Gastrocnemius medialis (tissue), 4 donors: ENCODE results near the gene KCNJ9. TPM values are rescaled to one million over a fixed set of nuclear protein-coding genes. Genes with fewer than 3 reads are reported as not detected.
"Not testable (repeated sequence)": the region's sequence is repeated elsewhere in the genome, so short reads cannot be mapped to it uniquely, and the experiment has no call there.

Source experiments
- ATAC-seq, 2 donors: fragments of 150-250 bp; one replicate each; pipeline ENCODE4 v1.9.1; 2016
- DNase-seq, 2 donors: peaks; one replicate each; pipeline ENCODE4 v3.0.0-alpha.2; 2019
- H3K27ac ChIP-seq, 4 donors: fragments of 200-600 bp; sonication (generic); 1 replicate in 1 of 4; 2 replicates in 3 of 4; pipeline ENCODE4 v1.5.1; 2016 to 2018; ENCODE audit warnings: mild to moderate bottlenecking in 2 of 4, moderate library complexity in 1 of 4
- H3K27me3 ChIP-seq, 3 donors: fragments of 200-600 bp; sonication (generic) in 2 of 3; 1 replicate in 1 of 3; 2 replicates in 2 of 3; pipeline versions ENCODE4 v1.5.1 to v1.6.0; 2016 to 2019; ENCODE audit warnings: mild to moderate bottlenecking in 1 of 3, moderate library complexity in 1 of 3
- H3K36me3 ChIP-seq, 2 donors: fragments of 200-600 bp; sonication (generic) in 1 of 2; one replicate each; pipeline ENCODE4 v1.5.1; 2017 to 2018
- H3K4me1 ChIP-seq, 2 donors: fragments of 200-600 bp; sonication (generic) in 1 of 2; one replicate each; pipeline ENCODE4 v1.5.1; 2016 to 2017; ENCODE audit warnings: mild to moderate bottlenecking in 2 of 2
- H3K4me3 ChIP-seq, 4 donors: fragments of 200-600 bp; sonication (generic) in 3 of 4; 1 replicate in 1 of 4; 2 replicates in 3 of 4; pipeline ENCODE4 v1.5.1; 2016 to 2019; ENCODE audit warnings: mild to moderate bottlenecking in 2 of 4
- H3K9me3 ChIP-seq, 3 donors: fragments of 200-600 bp; sonication (generic) in 2 of 3; 1 replicate in 1 of 3; 2 replicates in 2 of 3; pipeline ENCODE4 v1.5.1; 2016 to 2019
- CTCF ChIP-seq, 5 experiments: fragments of 450-650 bp in 3 of 5; fragments of 200-600 bp in 2 of 5; sonication (generic) in 2 of 5; IDR thresholded peaks in 4 of 5; conservative IDR thresholded peaks in 1 of 5; 1 replicate in 4 of 5; 2 replicates in 1 of 5; pipeline ENCODE4 v1.5.1; 2016 to 2019; ENCODE audit warnings: antibody characterized with exemption in 5 of 5, mild to moderate bottlenecking in 3 of 5, moderate library complexity in 3 of 5
- POLR2A ChIP-seq, 2 donors: fragments of 450-650 bp; IDR thresholded peaks; one replicate each; pipeline ENCODE4 v1.6.1; 2017; ENCODE audit warnings: antibody characterized with exemption in 2 of 2, mild to moderate bottlenecking in 2 of 2, moderate library complexity in 2 of 2
- in situ Hi-C, 4 donors: fragments of 200-750 bp; cut with MboI; loops; one replicate each; pipeline versions ENCODE4 v1.15.0 to v1.8.0; 2017; ENCODE audit warnings: low sequenced_read_pairs in 4 of 4
- intact Hi-C: fragments of 100-400 bp; cut with DNase I; formaldehyde crosslinking; loops from one replicate; pipeline ENCODE4 v1.15.1; 2023; ENCODE audit warnings: low total_unique reads
- total RNA-seq, 4 donors: library from RNA; depleted of rRNA; stranded (reverse); fragments of >200 nt; gene quantifications; one replicate each; pipeline versions ENCODE4 v1.1.0 to v1.2.3, GENCODE V29; 2016

KCNJ9 gene
- total RNA-seq, 4 donors from 2014 or later: not detected

DNA sequence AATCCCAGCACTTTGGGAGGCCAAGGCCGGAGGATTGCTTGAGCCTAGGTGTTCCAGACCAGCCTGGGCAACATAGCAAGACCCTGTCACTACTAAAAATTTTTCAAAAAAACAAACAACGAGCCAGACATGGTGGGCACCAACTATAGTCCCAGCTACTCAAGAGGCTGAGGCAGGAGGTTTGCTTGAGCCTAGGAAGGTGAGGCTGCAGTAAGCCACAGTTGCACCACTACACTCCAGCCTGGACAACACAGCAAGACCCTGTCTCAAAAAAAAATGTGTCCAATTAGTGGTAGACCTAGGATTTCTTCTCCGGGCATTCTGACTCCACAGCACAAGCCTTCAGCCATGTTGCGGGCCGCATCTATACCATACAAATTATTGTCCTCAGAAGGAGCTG lies 23.8 kb downstream of the KCNJ9 start:
- intact Hi-C loops (no loop called here), in situ Hi-C loops (loop anchor here in 2 of 4 donors (10.0 kb wide), 3 partner anchors 80 to 150 kb away; partner anchors contain the start of gene CASQ1 (in 1 of the 2))
- Histone ChIP-seq H3K9me3 (no peaks in the 10 kb centered on the region), H3K27ac (no peak overlapping the region), H3K27me3 (no peaks in the 10 kb centered on the region), H3K36me3 (no peaks in the 10 kb centered on the region), H3K4me1 (peaks cover 34 to 39% of the 10 kb centered on the region in 2 donors), H3K4me3 (no peak overlapping the region)
- TF ChIP-seq CTCF (IDR thresholded peaks at IDR 0.05 in 4 of 5, conservative IDR thresholded peaks at IDR 0.05 in 1 of 5): no peak
- no peak for TF ChIP-seq POLR2A (IDR thresholded peaks at IDR 0.05)
- DNase-seq (no peak), ATAC-seq (no peak)

GRCh38 chr1:160107512-160107911 lies 26.2 kb downstream of the KCNJ9 start:
- H3K27ac ChIP-seq: no peak overlapping the region
- no peaks in the 10 kb centered on the region for H3K27me3 ChIP-seq
- intact Hi-C loops: no loop called here
- TF ChIP-seq CTCF (IDR thresholded peaks at IDR 0.05 in 4 of 5, conservative IDR thresholded peaks at IDR 0.05 in 1 of 5) (no peak), POLR2A (IDR thresholded peaks at IDR 0.05) (no peak)
- in situ Hi-C loops: loop anchor here in 2 of 4 donors (10.0 kb wide), 3 partner anchors 77 to 147 kb away; partner anchors contain the start of gene CASQ1 (in 1 of the 2)
- no peak overlapping the region for H3K4me3 ChIP-seq
- no peaks in the 10 kb centered on the region for H3K36me3 ChIP-seq
- no peak for DNase-seq
- H3K9me3 ChIP-seq: no peaks in the 10 kb centered on the region
- no peak for ATAC-seq
- H3K4me1 ChIP-seq: peaks cover 21 to 24% of the 10 kb centered on the region in 2 donors

GRCh38 chr1:160108888-160109662 lies 27.7 kb downstream of the KCNJ9 start:
- Histone ChIP-seq H3K27me3 (no peaks in the 10 kb centered on the region), H3K4me3 (no peak overlapping the region), H3K4me1 (peaks cover 29 to 32% of the 10 kb centered on the region in 2 donors), H3K27ac (no peak overlapping the region), H3K9me3 (no peaks in the 10 kb centered on the region), H3K36me3 (no peaks in the 10 kb centered on the region)
- in situ Hi-C loops: loop anchor here in 2 of 4 donors (10.0 kb wide), 3 partner anchors 76 to 146 kb away; partner anchors contain the start of gene CASQ1 (in 1 of the 2)
- DNase-seq (no peak), ATAC-seq (peak in 1 of 2 donors; percentile 32)
- intact Hi-C loops: no loop called here
- TF ChIP-seq CTCF (IDR thresholded peaks at IDR 0.05 in 4 of 5, conservative IDR thresholded peaks at IDR 0.05 in 1 of 5) (peak in 4 of 5 experiments; percentile 28 to 61 (median 30)), POLR2A (IDR thresholded peaks at IDR 0.05) (no peak)

DNA sequence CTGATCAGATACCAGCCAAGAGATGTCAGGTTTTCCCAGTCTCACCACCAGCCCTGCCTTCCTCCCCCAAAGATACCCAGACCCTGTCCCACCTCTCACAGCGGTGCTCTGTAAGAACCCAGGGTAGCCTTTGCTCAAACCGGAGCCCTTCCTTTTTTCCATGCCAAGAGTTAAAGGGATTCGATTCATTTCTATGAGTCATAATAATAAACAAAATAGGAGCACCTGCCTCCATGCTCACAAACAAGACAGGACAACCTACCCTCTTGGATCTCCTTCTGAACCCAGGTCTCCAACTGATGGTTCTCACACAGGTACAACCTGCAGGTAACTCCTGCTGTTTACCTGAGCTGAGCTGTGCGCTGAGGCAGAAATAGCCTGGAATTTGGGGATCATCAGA lies 28.3 kb downstream of the KCNJ9 start:
- H3K27ac ChIP-seq: no peak overlapping the region
- no peak for ATAC-seq
- DNase-seq: no peak
- intact Hi-C loops (no loop called here), in situ Hi-C loops (loop anchor here in 2 of 4 donors (10.0 kb wide), 3 partner anchors 75 to 145 kb away; partner anchors contain the start of gene CASQ1 (in 1 of the 2))
- no peaks in the 10 kb centered on the region for H3K36me3 ChIP-seq
- TF ChIP-seq CTCF (IDR thresholded peaks at IDR 0.05 in 4 of 5, conservative IDR thresholded peaks at IDR 0.05 in 1 of 5): no peak
- no peak for TF ChIP-seq POLR2A (IDR thresholded peaks at IDR 0.05)
- H3K9me3 ChIP-seq: no peaks in the 10 kb centered on the region
- H3K4me3 ChIP-seq: no peak overlapping the region
- no peaks in the 10 kb centered on the region for H3K27me3 ChIP-seq
- peaks cover 35 to 38% of the 10 kb centered on the region in 2 donors for H3K4me1 ChIP-seq

DNA sequence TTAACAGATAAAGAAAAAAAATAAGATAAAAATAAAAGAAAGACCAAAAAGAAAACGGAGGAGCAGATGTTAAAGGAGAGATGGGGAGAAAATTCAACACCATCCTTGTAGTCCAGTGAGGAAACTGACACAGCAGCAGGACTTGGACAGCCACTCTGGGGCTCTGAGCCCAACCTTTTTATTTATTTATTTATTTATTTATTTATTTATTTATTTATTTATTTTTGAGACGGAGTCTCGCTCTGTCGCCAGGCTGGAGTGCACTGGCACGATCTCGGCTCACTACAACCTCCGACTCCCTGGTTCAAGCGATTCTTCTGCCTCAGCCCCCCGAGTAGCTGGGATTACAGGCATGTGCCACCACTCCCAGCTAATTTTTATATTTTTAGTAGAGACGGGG lies 30.1 kb downstream of the KCNJ9 start:
- Histone ChIP-seq H3K27ac (peak overlapping the region; percentile 70 to 100 (median 97)), H3K4me1 (peaks cover 40 to 47% of the 10 kb centered on the region in 2 donors)
- intact Hi-C loops, DNase-seq, in situ Hi-C loops, ATAC-seq, H3K27me3 ChIP-seq, H3K4me3 ChIP-seq, H3K36me3 ChIP-seq, H3K9me3 ChIP-seq: not testable (repeated sequence)
